PC-9 (cell line): ENCODE results near the gene AZU1. TPM values are rescaled to one million over a fixed set of nuclear protein-coding genes. Genes with fewer than 3 reads are reported as not detected.

Source experiments
- BruUV-seq: library from RNA; stranded (reverse); fragments of 400-500 nt; replicated peaks from 2 replicates; lab custom pipeline; 2021; lab: Mats Ljungman, UMichigan
- CTCF ChIA-PET: fragments of 300-600 bp; sonication (Branson Sonifier 250); formaldehyde crosslinking; loops from one replicate; lab custom pipeline; 2022; ENCODE audit warnings: antibody characterized with exemption; lab: Charles Lee
- POLR2A ChIA-PET: fragments of 300-600 bp; sonication (Branson Sonifier 250); formaldehyde crosslinking; loops from one replicate; lab custom pipeline; 2022; ENCODE audit warnings: antibody characterized with exemption; ENCODE audit not compliant: unreplicated experiment; lab: Charles Lee
- DNase-seq, 2 experiments: peaks; one replicate each; pipeline versions ENCODE4 v3.0.0 to v3.0.0-alpha.2; 2015 to 2022; ENCODE audit warnings: mixed read lengths in 1 of 2
- H2AFZ ChIP-seq: fragments of 200-600 bp; sonication (generic); 2 replicates; pipeline ENCODE4 v1.8.1; 2017; ENCODE audit warnings: antibody characterized with exemption
- H3F3A ChIP-seq: fragments of 200-600 bp; sonication (generic); 2 replicates; pipeline ENCODE4 v1.8.1; 2017; ENCODE audit warnings: antibody characterized with exemption, mild to moderate bottlenecking, low read depth; ENCODE audit not compliant: insufficient read depth
- H3K27ac ChIP-seq: fragments of 200-600 bp; sonication (generic); 2 replicates; pipeline ENCODE4 v1.6.1; 2016; ENCODE audit warnings: mixed run types
- H3K27me3 ChIP-seq: fragments of 200-600 bp; sonication (generic); 2 replicates; pipeline ENCODE4 v1.6.1; 2016; ENCODE audit warnings: low read depth, mixed run types; ENCODE audit not compliant: insufficient read depth
- H3K36me3 ChIP-seq: fragments of 200-600 bp; sonication (generic); 2 replicates; pipeline ENCODE4 v1.6.1; 2016; ENCODE audit warnings: low read depth, mixed run types
- H3K4me1 ChIP-seq: fragments of 200-600 bp; sonication (generic); replicated peaks from 2 replicates; pipeline ENCODE4 v1.6.1; 2016; ENCODE audit warnings: mixed run types; ENCODE audit not compliant: insufficient read depth
- H3K4me2 ChIP-seq: fragments of 200-600 bp; sonication (generic); 2 replicates; pipeline ENCODE4 v1.6.1; 2017; ENCODE audit warnings: mixed run types
- H3K4me3 ChIP-seq: fragments of 200-600 bp; sonication (generic); 2 replicates; pipeline ENCODE4 v1.6.1; 2016; ENCODE audit warnings: mixed run types
- H3K79me2 ChIP-seq: fragments of 200-600 bp; sonication (generic); 2 replicates; pipeline ENCODE4 v1.6.1; 2017; ENCODE audit warnings: low read depth, mixed run types
- H3K9me2 ChIP-seq: fragments of 200-600 bp; sonication (generic); 2 replicates; pipeline ENCODE4 v1.8.1; 2017; ENCODE audit warnings: mild to moderate bottlenecking; ENCODE audit not compliant: insufficient read depth
- H3K9me3 ChIP-seq: fragments of 200-600 bp; sonication (generic); 2 replicates; pipeline ENCODE4 v1.8.1; 2016; ENCODE audit warnings: low read depth; ENCODE audit not compliant: insufficient read depth
- H4K20me1 ChIP-seq: fragments of 200-600 bp; sonication (generic); 2 replicates; pipeline ENCODE4 v1.8.1; 2017; ENCODE audit not compliant: insufficient read depth
- EZH2 ChIP-seq: fragments of 200-600 bp; sonication (generic); IDR thresholded peaks from 2 replicates; pipeline ENCODE4 v1.8.0; 2017; ENCODE audit warnings: antibody characterized with exemption, low read depth
- intact Hi-C: fragments of 100-400 bp; cut with micrococcal nuclease; formaldehyde crosslinking; loops from one replicate; pipeline ENCODE4 v1.10.0; 2022; ENCODE audit not compliant: unreplicated experiment
- total RNA-seq: library from RNA; stranded (reverse); gene quantifications from 2 replicates; pipeline ENCODE4 v1.2.3, GENCODE V29; 2021
- TF ChIP-seq, protein P1 (sequence below): fragments of 200-600 bp; sonication (generic); conservative IDR thresholded peaks from 2 replicates; pipeline ENCODE4 v1.6.1; 2017; ENCODE audit warnings: mixed run types, antibody characterized with exemption, mild to moderate bottlenecking, moderate library complexity

Gene AZU1
- total RNA-seq, 1 experiment from 2014 or later: not detected

GRCh38 chr19:863315-863620 lies 35.6 kb downstream of the AZU1 start:
- no peaks in the 10 kb centered on the region for H3K9me2 ChIP-seq
- H3K27me3 ChIP-seq: no peaks in the 10 kb centered on the region
- peaks cover 12% of the 10 kb centered on the region for H3K4me1 ChIP-seq
- H3K27ac ChIP-seq: no peak overlapping the region
- no peaks in the 10 kb centered on the region for H3K36me3 ChIP-seq
- no peak for DNase-seq
- no peaks in the 10 kb centered on the region for H4K20me1 ChIP-seq
- TF ChIP-seq, protein P1, sequence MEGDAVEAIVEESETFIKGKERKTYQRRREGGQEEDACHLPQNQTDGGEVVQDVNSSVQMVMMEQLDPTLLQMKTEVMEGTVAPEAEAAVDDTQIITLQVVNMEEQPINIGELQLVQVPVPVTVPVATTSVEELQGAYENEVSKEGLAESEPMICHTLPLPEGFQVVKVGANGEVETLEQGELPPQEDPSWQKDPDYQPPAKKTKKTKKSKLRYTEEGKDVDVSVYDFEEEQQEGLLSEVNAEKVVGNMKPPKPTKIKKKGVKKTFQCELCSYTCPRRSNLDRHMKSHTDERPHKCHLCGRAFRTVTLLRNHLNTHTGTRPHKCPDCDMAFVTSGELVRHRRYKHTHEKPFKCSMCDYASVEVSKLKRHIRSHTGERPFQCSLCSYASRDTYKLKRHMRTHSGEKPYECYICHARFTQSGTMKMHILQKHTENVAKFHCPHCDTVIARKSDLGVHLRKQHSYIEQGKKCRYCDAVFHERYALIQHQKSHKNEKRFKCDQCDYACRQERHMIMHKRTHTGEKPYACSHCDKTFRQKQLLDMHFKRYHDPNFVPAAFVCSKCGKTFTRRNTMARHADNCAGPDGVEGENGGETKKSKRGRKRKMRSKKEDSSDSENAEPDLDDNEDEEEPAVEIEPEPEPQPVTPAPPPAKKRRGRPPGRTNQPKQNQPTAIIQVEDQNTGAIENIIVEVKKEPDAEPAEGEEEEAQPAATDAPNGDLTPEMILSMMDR: no peak
- TF ChIP-seq EZH2: no peak
- intact Hi-C loops: no loop called here
- H2AFZ ChIP-seq: no peak overlapping the region
- no peak overlapping the region for H3K4me3 ChIP-seq
- no peaks in the 10 kb centered on the region for H3K9me3 ChIP-seq
- no TSS peak for BruUV-seq
- no peak overlapping the region for H3K4me2 ChIP-seq
- ChIA-PET CTCF (no interaction called here), POLR2A (no interaction called here)
- H3F3A ChIP-seq: peaks cover 44% of the 10 kb centered on the region
- H3K79me2 ChIP-seq: no peaks in the 10 kb centered on the region

GRCh38 chr19:866769-867300 lies 39.2 kb downstream of the AZU1 start:
- no peak overlapping the region for H2AFZ ChIP-seq
- peaks cover 20% of the 10 kb centered on the region for H3K4me1 ChIP-seq
- H3K4me3 ChIP-seq: no peak overlapping the region
- H3K36me3 ChIP-seq: no peaks in the 10 kb centered on the region
- no peaks in the 10 kb centered on the region for H3K27me3 ChIP-seq
- intact Hi-C loops: no loop called here
- no peaks in the 10 kb centered on the region for H3K79me2 ChIP-seq
- no peaks in the 10 kb centered on the region for H4K20me1 ChIP-seq
- no peak for DNase-seq
- H3K9me2 ChIP-seq: no peaks in the 10 kb centered on the region
- ChIA-PET CTCF (no interaction called here), POLR2A (no interaction called here)
- no peak for TF ChIP-seq EZH2
- TF ChIP-seq, protein P1: no peak
- no TSS peak for BruUV-seq
- no peak overlapping the region for H3K4me2 ChIP-seq
- H3K9me3 ChIP-seq: no peaks in the 10 kb centered on the region
- H3F3A ChIP-seq: peaks cover 43% of the 10 kb centered on the region
- no peak overlapping the region for H3K27ac ChIP-seq

DNA sequence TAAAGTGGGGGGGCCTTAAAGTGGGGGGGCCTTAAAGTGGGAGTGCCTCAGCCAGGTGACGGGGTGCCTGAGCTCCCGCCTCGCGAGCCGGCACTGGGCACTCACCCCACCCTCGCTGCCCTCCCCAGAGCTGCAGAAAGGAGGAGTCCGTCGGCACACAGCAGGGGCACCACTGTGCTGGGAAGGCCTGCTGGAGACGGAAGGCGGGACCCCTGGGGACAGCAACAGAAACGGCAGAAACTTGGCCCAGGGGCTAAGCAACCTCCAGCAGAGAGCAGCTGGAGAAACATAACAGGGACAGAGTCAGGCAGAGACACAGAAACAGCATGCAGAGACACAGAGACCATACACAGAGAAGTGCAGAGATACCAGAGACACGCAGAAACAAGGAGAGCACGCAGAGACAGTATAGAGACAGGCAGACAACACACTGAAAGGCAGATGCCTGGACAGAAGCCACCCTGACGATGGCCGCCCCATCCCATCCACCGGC lies 39.7 kb downstream of the AZU1 start:
- DNase-seq: no peak
- peaks cover 26% of the 10 kb centered on the region for H3K4me1 ChIP-seq
- H4K20me1 ChIP-seq: no peaks in the 10 kb centered on the region
- ChIA-PET CTCF (no interaction called here), POLR2A (no interaction called here)
- no peaks in the 10 kb centered on the region for H3K9me3 ChIP-seq
- H3K4me2 ChIP-seq: no peak overlapping the region
- H3K36me3 ChIP-seq: no peaks in the 10 kb centered on the region
- H3K27me3 ChIP-seq: no peaks in the 10 kb centered on the region
- H3F3A ChIP-seq: peaks cover 48% of the 10 kb centered on the region
- no peaks in the 10 kb centered on the region for H3K9me2 ChIP-seq
- H3K4me3 ChIP-seq: no peak overlapping the region
- H3K79me2 ChIP-seq: no peaks in the 10 kb centered on the region
- TF ChIP-seq, protein P1: no peak
- TF ChIP-seq EZH2: no peak
- H2AFZ ChIP-seq: no peak overlapping the region
- BruUV-seq: no TSS peak
- no peak overlapping the region for H3K27ac ChIP-seq
- intact Hi-C loops: no loop called here
